Kidney tubule cell (primary cell): Measurements from ENCODE around the gene ZNF92.
A peak's percentile ranks its signal among the peaks of the same experiment; 100 is the strongest.
"Not testable (repeated sequence)": the region's sequence is repeated elsewhere in the genome, so short reads cannot be mapped to it uniquely, and the experiment has no call there.

Experiments used
- DNase-seq: peaks from one replicate; pipeline ENCODE4 v3.0.0-alpha.2; 2018; ENCODE audit warnings: low spot score

The ZNF92 gene

DNA sequence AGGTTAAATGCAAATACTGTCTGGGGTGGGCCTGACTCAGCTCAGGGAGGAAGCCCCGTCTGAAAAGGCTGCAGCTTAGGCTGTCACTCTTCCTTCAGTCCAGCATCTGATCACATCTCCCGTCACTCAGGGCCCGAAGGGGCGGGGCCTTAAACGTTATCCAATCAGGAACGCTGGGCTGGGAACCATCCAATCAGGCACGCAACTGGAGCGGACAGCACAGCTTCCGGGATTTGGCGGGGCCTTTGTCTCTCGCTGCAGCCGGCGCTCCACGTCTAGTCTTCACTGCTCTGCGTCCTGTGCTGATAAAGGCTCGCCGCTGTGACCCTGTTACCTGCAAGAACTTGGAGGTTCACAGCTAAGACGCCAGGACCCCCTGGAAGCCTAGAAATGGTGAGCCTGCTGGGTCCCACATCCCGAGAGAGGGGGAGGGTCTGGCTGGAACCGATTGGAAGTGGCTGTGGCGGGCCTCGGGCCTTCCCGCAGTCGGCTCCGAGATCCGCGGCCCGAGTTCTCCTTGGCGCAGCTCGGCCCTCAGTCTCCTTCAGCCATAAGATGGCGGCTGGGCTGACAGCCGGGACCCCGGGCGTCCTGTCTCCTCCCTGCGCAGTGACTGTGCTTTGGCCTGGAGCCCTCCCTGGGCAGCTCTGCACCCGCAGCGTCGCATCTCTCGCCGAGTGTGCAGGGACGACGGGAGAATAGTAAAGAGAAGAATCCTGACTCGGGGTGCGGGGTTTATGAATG lies at the start of gene ZNF92:
ZNF92 (plus strand) TSS at position 248 of the 744 bp plus-strand sequence; CDS start at position 391, 143 bp downstream.
- DNase-seq = peak; percentile 97

DNA sequence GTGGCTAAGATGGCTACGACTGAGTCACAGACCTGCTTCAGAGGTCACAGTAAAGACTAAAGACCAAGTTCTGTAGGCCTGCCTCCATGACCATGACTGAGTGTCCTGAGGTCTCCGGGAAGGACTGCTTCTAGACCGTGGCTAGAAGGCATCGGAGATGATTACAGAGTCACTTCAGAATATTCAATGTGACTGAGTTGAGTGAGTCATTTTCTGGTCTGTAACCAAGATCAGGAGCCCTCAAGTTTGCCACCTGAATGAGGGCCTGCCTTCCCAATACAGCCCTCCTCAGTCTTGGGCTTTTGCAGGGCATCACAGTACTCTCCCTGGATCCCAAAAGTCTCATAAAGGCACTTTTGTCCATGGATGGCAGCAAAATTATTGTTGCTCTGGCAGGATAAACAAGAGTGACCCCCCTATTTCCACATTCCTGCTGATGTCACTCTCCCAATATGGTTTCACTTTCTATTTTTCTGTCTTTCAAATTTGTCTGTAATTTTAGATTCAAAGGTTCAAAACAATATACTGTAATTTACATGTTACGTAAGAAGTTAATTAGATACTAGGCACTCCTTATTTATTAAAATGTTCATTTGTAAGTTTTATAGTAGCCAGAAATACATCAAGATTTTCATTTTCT lies 47.7 kb upstream of the ZNF92 start:
- peak; percentile 41 for DNase-seq

DNA sequence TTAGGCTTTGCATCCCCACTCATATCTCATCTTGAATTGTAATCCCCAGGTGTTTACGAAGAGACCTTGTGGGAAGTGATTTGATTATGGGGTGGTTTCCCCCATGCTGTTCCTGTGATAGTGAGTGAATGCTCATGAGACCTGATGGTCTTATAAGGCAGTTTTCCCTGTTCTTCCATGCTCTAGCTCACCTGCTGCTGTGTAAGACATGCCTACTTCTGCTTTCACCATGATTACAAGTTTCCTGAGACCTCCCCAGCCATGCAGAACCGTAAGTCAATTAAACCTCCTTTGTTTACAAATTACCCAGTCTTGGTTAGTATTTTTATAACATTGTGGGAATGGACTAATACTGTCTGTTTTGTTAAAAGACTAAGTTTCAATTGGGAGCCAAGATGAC lies 35.3 kb upstream of the ZNF92 start:
- DNase-seq = no peak

- DNase-seq = no peak
These were observed 34.4 kb upstream of the ZNF92 start for GRCh38 chr7:65339257-65339656.

DNA sequence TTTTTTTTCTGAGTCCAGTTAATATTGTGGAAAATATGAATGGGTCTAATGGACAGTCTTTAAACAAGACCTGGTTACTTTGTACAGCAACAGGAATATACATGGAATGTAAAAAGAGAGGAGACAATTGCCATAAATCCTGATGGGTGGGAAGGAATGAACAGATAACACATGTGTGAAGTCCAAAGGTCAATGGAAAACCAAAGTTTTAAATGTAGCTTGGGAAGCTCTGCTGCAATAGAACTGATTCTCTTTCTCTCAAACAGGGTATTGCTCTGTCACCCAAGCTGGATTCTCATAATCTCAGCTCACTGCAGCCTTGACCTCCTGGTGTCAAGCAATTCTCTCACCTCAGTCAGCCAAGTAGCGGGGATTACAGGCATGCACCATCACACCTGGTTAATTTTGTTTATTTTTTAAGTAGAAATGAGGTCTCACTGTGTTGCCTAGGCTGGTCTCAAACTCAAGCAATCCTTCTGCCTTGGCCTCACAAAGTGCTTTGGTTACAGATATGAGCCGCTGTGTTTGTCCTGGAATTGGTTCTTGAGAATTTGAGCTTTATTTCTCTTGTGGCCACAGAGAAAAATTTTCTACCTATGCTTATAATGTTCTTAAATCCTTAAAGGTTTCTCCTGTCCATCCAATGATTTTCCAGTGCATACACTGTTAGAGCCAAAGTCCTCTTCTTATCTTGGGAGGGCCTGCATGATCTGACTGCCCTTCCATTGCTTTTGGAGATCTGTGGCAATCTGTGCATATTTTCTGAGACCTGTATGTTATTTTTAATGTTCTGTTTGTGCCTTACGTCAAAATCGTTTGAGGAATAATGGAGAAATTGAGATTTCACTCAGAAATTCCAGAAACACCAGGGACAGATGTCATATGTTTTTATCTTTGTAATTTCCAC lies 30.7 kb upstream of the ZNF92 start:
- DNase-seq = no peak

- DNase-seq = not testable (repeated sequence)
These were observed 29.1 kb upstream of the ZNF92 start for GRCh38 chr7:65344541-65344940.

DNA sequence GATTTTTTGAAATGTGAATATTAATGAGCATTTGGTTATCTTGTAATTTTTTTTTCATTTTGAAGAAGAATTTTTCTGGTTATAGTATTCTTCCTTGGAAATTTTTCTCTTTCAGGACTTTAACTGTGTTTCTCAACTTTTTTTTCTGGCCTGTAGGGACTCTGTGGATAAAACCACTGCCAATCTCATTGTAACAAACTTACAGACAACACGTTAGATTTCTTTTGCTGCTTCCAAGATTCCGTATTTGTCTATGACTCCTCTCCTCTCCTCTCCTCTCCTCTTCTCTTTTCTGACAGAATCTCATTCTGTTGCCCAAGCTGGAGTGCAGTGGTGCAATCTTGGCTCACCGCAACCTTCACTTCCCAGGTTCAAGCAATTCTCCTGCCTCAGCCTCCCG lies 19.4 kb upstream of the ZNF92 start:
- DNase-seq = no peak

DNA sequence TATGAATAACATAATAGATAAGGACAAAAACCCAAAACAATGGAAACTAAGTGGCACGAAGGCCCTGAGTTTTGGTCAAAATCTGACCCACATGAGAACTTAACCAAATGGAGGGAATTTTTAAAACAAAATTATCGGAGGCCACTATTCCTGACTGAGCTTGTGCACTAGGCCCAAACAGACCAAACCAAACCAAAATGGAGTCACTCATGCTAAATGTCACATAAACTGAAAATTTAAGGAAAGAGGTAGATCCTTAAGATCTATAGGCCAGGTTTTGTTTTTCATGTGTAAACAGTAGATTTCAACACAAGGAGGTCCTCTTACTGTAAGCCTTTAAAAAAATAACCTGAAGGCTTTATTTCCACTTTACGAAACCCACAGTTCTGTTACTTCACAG lies 3.8 kb upstream of the ZNF92 start:
- no peak for DNase-seq

DNA sequence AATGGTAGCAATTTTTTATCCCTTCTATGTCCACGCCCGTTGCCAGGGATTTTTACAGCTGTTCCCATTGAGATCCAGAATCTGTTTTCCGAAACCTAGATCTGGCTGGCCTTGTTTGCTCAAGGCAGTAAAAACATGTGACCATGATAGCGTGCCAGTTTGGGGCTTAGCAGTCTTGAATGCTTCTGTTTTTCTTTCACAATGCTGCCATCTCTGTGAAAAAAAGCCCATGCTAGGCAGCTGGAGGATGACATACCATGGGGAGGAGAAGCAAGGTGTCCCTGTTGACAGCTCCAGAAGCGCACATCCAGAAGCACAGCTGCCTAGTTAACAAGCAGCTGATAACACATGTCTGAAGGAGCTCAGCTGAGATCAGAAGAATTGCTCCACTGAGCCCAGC lies 2.2 kb upstream of the ZNF92 start:
- DNase-seq = no peak

GRCh38 chr7:65379318-65379717 lies 5.7 kb downstream of the ZNF92 start:
- peak; percentile 28 for DNase-seq

- no peak for DNase-seq
These were observed 8.1 kb downstream of the ZNF92 start for GRCh38 chr7:65381742-65382141.

- DNase-seq = no peak
These were observed 8.8 kb downstream of the ZNF92 start for GRCh38 chr7:65382452-65382851.

DNA sequence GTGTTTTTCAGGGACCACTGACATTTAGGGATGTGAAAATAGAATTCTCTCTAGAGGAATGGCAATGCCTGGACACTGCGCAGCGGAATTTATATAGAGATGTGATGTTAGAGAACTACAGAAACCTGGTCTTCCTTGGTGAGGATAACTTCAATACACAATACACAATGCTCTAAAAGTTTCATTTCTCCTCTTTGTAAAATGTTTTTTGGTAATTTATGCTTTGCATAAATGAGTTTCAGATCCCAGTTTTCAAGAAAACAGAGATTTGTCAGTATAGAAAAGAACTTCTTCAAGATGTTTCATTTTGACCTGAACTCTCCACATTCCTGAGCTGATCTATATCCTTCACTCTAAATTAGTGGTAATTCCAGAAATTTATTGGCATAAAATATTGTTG lies 14.2 kb downstream of the ZNF92 start:
- DNase-seq = no peak

DNA sequence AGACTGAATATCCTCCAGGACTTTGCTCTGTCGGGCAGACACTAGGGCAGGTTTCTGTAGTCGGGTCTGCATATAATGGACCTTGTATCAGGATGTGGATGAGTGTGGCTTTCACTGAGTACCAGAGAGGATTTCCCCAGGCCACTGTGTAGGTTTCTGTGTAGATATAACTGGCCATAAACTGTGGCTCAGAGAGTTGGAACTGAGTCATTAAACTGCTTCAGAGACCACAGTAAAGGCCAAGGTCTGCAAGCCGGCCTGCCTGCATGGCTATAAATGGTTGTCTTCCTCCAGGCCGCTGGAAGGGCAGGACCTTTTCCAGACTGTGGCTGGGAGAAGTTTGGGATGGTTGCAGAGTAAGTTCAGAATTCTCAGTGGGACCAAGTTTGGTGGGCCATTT lies 16.9 kb downstream of the ZNF92 start:
- no peak for DNase-seq

DNA sequence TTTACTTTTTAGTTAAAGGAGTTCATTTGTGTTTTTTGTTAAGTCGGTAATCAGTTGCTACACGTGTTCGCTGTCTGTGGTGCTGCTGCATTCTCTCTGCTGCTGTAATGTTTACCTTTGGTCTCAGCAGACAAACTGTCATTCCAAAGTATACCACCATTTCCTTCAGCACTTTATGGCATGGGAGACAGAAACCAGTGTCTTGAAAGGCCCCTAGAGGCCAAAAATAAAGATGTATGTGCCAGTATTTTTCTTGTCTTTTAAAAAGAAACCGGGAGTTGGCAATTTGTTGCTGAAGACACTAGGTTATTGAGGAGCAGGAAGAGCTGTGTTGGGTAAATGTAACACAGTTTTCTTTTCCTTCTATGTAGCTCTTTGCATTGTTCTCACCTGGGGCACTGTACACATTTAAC lies 24.1 kb downstream of the ZNF92 start:
- DNase-seq = peak; percentile 69

DNA sequence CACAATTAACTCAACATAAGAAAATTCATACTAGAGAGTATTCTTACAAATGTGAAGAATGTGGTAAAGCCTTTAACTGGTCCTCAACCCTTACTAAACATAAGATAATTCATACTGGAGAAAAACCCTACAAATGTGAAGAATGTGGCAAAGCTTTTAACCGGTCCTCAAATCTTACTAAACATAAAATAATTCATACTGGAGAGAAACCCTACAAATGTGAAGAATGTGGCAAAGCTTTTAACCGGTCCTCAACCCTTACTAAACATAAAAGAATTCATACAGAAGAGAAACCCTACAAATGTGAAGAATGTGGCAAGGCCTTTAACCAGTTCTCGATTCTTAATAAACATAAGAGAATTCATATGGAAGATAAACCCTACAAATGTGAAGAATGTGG lies 25.0 kb downstream of the ZNF92 start:
- DNase-seq = not testable (repeated sequence)

- not testable (repeated sequence) for DNase-seq
These were observed 25.4 kb downstream of the ZNF92 start for GRCh38 chr7:65399101-65399500.

DNA sequence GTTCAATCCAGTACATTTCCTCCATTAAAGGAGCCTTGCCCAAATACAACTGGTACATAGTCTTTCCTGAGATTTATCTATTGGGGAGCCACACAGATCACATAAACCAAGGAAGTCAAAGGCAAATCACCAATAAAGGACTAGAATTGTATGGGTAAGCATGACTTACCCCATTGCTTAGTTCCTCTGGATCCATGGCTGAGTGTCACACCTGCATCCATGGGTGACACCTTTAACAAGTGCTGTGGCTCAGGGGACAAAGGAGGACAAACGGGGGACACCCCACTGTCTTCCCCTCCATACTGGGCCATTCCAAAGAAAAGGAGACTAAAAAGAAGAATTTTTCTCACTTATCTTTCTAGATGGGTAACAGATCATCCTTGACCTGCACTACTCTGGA lies 30.4 kb downstream of the ZNF92 start:
- no peak for DNase-seq

GRCh38 chr7:65406706-65407105 lies 33.1 kb downstream of the ZNF92 start:
- peak; percentile 39 for DNase-seq

- DNase-seq = no peak
These were observed 35.7 kb downstream of the ZNF92 start for GRCh38 chr7:65409363-65409762.

GRCh38 chr7:65411249-65411648 lies 37.6 kb downstream of the ZNF92 start:
- DNase-seq = no peak

DNA sequence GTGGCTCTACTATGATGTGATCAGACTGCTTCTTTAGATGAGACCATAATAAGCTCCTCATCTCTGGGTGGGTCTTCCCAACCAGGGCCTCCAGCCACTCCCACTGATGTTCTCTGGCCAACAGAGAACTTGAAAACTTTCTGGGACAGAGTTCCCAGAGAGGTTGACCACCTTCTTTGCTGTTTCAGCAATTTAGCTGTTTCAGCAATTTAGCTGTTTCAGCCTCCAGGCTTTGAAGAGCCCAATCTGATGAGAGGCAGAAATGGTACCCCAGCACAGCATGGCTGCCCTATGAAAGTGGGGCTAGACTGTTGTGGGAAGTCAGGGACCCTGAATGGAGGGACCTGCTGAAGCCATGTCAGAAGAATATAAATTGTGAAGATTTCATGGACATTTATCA lies 49.0 kb downstream of the ZNF92 start:
- no peak for DNase-seq

GRCh38 chr7:65423286-65423685 lies 49.6 kb downstream of the ZNF92 start:
- DNase-seq = not testable (repeated sequence)
